NCI-H1694 (cell line): ENCODE measurements around the gene POLR1E.
"Not testable (repeated sequence)": the region's sequence is repeated elsewhere in the genome, so short reads cannot be mapped to it uniquely, and the experiment has no call there.

Experiments
- DNase-seq: peaks from one replicate; lab custom pipeline; 2025; lab: John Stamatoyannopoulos, UW

The POLR1E gene

GRCh38 chr9:37504605-37505004 is 18.9 kb downstream of the POLR1E start:
- no peak for DNase-seq

GRCh38 chr9:37507566-37508134 is 21.9 kb downstream of the POLR1E start:
- DNase-seq = no peak

GRCh38 chr9:37508135-37508833 is 22.5 kb downstream of the POLR1E start:
- DNase-seq = no peak

- no peak for DNase-seq
These were observed 23.1 kb downstream of the POLR1E start for GRCh38 chr9:37508834-37509206.

GRCh38 chr9:37509536-37509935 is 23.8 kb downstream of the POLR1E start:
- DNase-seq = no peak

- not testable (repeated sequence) for DNase-seq
These were observed 24.3 kb downstream of the POLR1E start for GRCh38 chr9:37510053-37510452.

- DNase-seq = no peak
These were observed 25.6 kb downstream of the POLR1E start for GRCh38 chr9:37511016-37512010.

GRCh38 chr9:37512437-37512836 is 26.7 kb downstream of the POLR1E start:
- DNase-seq = no peak

- not testable (repeated sequence) for DNase-seq
These were observed 28.7 kb downstream of the POLR1E start for GRCh38 chr9:37514415-37514814.

- DNase-seq = no peak
These were observed 29.3 kb downstream of the POLR1E start for GRCh38 chr9:37514999-37515398.

- DNase-seq = no peak
These were observed 30.0 kb downstream of the POLR1E start for GRCh38 chr9:37515620-37516258.

- DNase-seq = no peak
These were observed 32.2 kb downstream of the POLR1E start for GRCh38 chr9:37517923-37518322.

GRCh38 chr9:37520641-37521040 is 34.9 kb downstream of the POLR1E start:
- DNase-seq = no peak

- DNase-seq = no peak
These were observed 35.4 kb downstream of the POLR1E start for GRCh38 chr9:37521111-37521510.

- DNase-seq = no peak
These were observed 37.2 kb downstream of the POLR1E start for GRCh38 chr9:37522971-37523370.

GRCh38 chr9:37523916-37524315 is 38.2 kb downstream of the POLR1E start:
- DNase-seq = no peak

GRCh38 chr9:37528652-37529471 is 43.1 kb downstream of the POLR1E start:
- no peak for DNase-seq

GRCh38 chr9:37531699-37532098 is 46.0 kb downstream of the POLR1E start:
- no peak for DNase-seq

- no peak for DNase-seq
These were observed 48.7 kb downstream of the POLR1E start for GRCh38 chr9:37534412-37534811.

GRCh38 chr9:37534901-37535300 is 49.2 kb downstream of the POLR1E start:
- DNase-seq = no peak

GRCh38 chr9:37538099-37538498 is 52.4 kb downstream of the POLR1E start:
- DNase-seq = no peak
